ENCODE measurements around the gene ITGAE. TPM values are rescaled to one million over a fixed set of nuclear protein-coding genes. Genes with fewer than 3 reads are reported as not detected.

The ITGAE gene
- total RNA-seq, 1 donor from 2014 or later: 19.4 TPM

Other genes starting within 250 kb of the ITGAE start
- gene TRPV3, start 243.4 kb downstream of the ITGAE start, total RNA-seq: 1.3 TPM
- 0.96 TPM for gene TRPV1, start 191.8 kb downstream of the ITGAE start, total RNA-seq
- gene SHPK, start 164.9 kb downstream of the ITGAE start, total RNA-seq: 11.2 TPM
- 4.9 TPM for gene CTNS, start 164.4 kb downstream of the ITGAE start, total RNA-seq
- gene TAX1BP3, start 132.6 kb downstream of the ITGAE start, total RNA-seq: 209 TPM
- 35.0 TPM for gene EMC6, start 132.4 kb downstream of the ITGAE start, total RNA-seq
- 0.72 TPM for gene P2RX5, start 105.0 kb downstream of the ITGAE start, total RNA-seq
- gene HASPIN, start 77.3 kb downstream of the ITGAE start, total RNA-seq: 3.4 TPM
- 14.9 TPM for gene NCBP3, start 45.1 kb upstream of the ITGAE start, total RNA-seq
- gene CAMKK1, start 91.9 kb upstream of the ITGAE start, total RNA-seq: 4.2 TPM
- 0.68 TPM for gene P2RX1, start 115.3 kb upstream of the ITGAE start, total RNA-seq
- gene ATP2A3, start 163.2 kb upstream of the ITGAE start, total RNA-seq: 4.7 TPM

Measured in esophagus mucosa (tissue), 1 donor.